HPDE6-E6E7 (cell line): ENCODE measurements around the gene SLC25A46.
"Not testable (repeated sequence)": the region's sequence is repeated elsewhere in the genome, so short reads cannot be mapped to it uniquely, and the experiment has no call there.

Experiments
- DNase-seq: peaks from one replicate; pipeline ENCODE4 v3.0.0; 2011; ENCODE audit warnings: missing footprints; ENCODE audit errors: extremely low spot score

SLC25A46 gene

DNA sequence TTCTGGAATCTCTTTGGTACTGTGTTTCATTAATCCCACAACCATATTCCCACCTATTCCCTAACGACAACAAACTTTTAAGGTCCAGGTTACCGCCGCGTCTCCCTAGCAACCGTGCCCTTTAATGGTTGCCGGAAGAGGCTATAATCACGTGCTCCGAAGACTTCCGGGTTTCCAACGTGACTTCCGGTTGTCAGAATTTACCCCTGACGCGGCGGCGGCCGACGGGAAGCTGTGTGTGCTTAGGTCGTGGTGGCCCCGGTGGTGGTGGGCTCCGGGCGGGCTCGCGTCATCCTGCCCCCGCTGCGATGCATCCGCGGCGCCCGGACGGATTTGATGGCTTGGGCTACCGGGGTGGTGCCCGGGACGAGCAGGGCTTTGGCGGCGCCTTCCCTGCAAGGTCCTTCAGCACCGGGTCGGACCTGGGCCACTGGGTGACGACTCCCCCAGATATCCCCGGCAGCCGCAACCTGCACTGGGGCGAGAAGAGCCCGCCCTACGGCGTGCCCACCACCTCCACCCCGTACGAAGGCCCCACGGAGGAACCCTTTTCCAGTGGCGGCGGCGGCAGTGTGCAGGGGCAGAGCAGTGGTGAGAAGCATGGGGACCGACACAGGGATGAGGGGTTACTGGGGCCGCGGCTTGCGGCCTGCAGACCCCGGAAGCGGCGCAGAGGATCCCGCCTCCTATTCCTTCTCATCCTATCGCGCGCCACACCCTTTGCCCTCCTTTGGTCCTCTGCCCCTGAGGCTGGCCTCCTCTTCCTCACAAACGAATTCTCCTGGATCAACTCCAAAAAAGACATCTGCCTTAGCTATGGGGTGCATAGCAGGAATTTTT lies at the start of gene SLC25A46:
Gene SLC25A46, plus strand, starts transcription at position 196 of the 840 bp plus-strand sequence. Its CDS starts 113 bp downstream, at position 309.
- DNase-seq, result peak; percentile 81

DNA sequence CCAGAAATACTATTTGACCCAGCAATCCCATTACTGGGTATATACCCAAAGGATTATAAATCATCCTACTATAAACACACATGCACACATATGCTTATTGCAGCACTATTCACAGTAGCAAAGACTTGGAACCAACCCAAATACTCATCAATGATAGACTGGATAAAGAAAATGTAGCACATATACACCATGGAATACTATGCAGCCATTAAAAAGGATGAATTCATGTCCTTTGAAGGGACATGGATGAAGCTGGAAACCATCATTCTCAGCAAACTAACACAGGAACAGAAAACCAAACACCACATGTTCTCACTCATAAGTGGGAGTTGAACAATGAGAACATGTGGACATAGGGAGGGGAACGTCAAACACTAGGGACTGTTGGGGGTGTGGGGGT lies 48.2 kb upstream of the SLC25A46 start:
- not testable (repeated sequence) for DNase-seq

DNA sequence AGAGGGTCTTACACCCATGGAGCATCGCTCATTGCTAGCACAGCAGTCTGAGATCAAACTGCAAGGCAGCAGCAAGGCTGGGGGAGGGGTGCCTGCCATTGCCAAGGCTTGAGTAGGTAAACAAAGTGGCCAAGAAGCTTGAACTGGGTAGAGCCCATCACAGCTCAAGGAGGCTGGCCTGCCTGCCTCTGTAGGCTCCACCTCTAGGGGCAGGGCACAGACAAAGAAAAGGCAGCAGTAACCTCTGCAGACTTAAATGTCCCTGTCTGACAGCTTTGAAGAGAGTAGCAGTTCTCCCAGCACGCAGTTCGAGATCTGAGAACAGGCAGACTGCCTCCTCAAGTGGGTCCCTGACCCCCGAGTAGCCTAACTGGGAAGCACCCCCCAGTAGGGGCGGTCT lies 46.1 kb upstream of the SLC25A46 start:
- DNase-seq, result not testable (repeated sequence)

DNA sequence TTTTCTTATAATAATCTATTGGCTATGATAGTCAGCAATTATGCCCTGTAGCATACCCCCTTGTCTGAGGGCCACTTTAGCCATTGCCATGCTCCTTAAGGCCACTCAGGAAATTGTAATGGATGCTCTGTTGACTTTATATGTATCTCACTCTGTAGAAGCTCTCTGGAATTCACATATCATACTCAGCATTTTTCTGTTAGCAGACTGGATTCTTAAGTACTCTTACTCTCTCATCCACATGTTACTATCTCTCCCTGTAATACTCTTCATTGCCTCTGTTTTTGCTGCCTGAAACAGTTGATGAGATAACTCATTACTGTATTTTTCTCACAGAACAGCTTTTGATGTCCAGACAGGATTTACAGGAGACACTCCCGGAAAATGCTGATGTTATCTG lies 36.5 kb upstream of the SLC25A46 start:
- no peak for DNase-seq

DNA sequence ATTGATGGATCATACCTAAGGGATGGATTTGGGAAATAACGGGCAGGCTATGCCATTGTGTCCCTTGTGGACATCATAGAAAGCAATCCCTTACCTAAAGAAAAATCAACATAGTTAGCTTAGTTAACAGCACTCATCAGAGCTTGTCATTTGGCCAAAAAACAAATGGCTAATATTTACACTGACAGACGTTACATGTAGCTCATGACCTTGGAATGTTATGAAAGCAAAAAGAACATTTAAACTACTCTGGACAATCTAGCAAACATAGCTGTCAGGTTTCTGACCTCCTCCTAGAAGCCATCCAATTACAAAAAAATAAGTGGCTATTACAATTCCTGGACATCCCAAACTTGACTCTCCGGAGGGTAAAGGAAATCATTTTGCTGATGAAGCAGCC lies 36.1 kb upstream of the SLC25A46 start:
- no peak for DNase-seq

DNA sequence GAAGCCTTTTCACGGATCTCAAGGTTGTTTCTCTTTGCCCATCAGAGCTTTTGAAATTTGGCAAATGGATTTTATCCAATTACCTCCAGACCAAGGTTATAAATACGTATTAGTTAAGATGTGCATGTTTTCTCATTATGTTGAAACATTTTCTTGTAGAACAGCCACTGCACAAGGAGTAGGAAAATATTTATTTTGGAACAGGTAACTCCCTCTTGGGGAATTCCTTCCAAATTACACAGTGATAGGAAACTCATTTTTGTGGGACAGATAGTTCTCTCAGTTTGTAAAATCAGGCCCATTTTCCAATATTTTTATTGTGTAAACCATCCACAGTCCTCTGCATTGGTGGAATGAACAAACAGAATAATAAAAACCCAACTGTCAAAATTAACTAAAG lies 35.3 kb upstream of the SLC25A46 start:
- no peak for DNase-seq

DNA sequence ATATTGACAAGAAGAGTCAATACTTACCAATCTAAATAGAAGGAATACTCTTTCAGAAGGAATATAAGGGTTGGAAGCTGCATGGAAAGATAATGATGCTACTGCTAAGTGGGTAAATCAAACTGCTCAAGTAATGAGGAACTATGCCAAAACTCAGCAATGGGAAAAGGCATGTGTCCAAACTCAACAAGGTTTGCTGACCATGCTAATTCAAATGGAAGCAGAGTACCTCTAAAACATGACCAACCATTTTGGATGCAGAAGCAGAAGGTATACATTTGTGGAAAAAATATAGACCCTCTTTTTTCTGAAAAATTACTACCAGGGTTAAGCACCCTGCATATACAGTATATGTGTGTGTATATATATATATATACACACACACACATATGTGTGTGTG lies 33.5 kb upstream of the SLC25A46 start:
- DNase-seq, result no peak

DNA sequence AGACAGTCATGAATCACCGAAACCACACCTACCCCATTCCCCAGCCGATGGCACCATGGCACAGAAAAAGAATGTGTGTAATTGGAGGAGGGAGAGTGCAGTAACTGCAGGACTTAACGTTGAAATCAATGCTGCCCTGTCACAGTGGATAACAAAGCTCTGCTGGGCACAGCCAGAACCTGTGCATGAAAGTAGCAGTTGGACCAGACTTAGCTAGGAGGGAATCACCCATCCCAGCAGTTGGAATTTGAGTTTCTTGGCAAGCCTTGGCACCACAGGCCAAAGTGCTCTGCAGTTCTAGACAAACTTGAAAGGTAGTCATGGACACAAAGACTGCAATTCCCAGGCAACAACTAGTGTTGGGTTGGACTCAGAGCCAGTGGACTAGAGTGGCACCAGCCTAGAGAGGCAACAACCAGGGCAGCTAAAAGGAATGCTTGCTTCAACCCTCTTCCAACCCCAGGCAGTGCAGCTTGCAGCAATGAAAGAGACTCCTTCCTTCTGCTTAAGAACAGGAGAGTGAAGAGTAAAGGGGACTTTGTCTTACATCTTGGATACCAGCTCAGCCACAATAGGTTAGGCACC lies 31.5 kb upstream of the SLC25A46 start:
- DNase-seq, result no peak

DNA sequence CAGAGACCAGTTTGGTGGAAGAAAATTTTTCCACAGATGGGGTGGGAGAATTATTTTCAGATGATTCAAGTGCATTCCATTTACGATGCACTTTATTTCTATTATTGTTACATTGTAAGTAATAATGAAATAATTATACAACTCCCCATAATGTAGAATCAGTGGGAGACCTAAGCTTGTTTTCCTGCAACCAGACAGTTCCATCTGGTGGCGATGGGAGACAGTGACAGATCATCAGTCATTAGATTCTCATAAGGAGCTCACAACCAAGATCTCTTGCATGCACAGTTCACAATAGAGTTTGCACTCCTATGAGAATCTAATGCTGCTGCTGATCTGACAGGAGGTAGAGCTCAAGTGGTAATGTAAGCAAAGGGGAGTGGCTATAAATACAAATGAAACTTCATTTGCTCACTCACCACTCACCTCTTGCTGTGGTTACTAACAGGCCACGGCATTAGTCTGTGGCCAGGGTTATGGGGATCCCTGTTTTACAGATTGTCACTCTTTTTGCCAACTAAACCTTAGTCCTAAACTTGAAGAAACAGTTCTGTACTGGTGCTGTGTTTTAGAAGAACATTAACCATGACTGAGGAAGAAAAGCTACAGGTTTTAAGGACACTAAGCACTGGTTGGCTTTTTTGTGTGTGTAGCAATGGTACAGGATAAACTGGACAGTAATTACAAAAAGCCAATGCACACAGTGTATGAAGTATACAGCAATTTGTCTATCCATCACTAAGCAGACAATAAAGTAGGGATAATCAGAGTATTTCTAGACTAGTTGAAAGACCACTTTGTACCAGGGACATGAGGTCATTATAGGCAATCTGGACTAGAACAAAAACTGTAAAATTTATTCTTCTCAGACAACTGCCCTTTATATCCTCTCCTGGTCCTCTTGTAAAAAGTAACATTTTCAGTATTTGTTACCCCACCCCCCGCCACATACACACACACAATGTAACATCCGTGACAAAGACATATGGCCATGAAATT lies 22.3 kb upstream of the SLC25A46 start:
- DNase-seq, result no peak

DNA sequence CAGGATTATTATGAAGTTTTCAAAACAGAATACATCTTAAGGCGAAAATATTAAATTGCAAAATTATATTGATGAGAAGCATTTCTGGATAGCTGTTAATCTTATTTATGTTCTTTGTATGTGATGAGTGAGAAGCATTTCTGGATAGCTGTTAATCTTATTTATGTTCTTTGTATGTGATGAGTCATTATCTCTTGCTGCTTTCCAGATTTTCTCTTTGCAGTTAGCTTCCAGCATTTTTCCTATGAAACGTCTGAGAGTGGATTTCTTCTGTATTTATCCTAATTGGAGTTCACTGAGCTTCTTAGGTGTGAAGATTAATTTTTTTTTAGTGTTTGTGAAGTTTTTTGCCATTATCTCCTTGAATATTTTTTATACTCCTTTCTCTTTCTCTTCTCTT lies 20.5 kb upstream of the SLC25A46 start:
- no peak for DNase-seq

DNA sequence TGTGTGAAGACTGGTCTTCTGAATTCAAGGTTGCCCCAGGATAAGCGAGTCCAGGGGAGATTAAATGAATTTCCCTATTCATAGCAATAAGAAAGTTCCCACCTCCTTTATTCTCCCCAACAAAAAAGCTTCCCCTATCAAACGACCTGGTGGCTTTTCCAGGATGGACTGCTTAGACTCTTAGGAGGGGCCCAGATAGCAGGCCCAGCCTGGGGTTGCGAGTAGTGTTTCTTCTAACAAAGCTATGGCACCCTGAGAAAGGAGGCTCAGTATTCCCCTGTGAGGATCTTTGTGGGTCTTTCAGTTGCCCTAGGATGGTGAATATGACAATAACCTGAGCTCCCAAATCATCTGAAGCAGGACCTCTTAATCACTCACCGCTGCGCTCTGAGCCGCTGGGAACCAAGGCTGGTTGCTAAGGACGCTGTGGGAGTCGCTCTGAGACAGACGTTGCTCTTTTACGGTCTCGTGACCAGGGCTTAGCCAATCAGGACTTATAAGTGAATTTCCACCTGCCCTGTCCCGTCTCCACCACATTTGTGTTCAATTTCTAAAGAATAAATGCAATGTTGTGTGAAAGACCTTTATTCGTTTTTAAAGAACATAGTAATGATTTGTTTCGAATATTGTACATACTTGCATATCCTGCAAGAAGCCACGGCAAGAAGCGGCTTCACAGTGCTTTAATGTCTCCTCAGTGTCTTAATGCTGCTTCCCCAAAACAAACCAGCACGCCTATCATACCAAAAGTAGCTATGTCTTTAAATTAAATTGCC lies 12.4 kb upstream of the SLC25A46 start, which contains the start of gene TMEM232:
Gene TMEM232, minus strand, starts transcription at position 423 of the 776 bp plus-strand sequence. CDS start 59,319 bp downstream, outside the sequence.
- peak; percentile 43 for DNase-seq

DNA sequence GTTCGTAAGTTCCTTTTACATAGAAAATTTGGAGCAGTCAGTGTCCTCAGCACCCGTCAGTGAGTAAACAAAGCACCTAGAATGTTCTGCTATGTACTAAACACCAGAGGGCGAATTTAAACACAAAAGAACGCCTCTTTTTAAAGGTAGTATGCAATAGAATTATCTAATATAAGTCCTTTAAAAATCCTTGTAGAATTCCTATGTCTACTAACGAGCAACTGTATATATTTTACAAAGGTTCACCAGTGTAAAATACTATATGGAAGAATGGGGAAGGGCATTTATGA lies 11.8 kb upstream of the SLC25A46 start:
- DNase-seq, result no peak

DNA sequence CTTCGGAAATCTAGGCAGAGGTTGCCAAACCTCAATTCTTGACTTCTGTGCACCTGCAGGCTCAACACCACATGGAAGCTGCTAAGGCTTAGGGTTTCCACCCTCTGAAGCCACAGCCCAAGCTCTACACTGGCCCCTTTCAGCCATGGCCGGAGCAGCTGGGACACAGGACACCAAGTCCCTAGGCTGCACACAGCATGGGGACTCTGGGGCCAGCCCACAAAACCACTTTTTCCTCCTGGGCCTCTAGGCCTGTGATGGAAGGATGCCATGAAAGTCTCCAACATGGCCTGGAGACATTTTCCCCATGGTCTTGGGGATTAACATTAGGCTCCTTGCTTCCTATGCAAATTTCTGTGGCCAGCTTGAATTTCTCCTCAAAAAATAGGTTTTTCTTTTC lies 7.3 kb upstream of the SLC25A46 start:
- not testable (repeated sequence) for DNase-seq

DNA sequence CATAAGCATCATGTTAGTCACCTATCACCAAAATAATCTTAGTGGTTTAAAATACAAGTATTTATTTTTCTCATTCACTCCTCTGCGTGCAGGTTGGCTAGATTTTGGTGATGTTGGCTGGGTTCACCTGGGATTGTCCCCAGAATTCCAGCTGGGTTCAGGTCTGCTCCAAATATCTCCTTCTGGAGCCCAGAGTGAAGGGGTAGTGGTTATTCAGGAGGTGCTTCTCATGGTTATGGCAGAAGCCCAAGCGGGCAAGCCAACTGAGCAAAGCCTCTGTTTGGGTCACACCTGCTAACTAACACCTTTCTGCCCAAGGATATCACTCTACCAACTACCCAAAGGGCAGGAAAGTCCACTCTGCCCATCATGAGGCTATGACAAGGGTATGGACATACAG lies 4.7 kb upstream of the SLC25A46 start:
- no peak for DNase-seq

DNA sequence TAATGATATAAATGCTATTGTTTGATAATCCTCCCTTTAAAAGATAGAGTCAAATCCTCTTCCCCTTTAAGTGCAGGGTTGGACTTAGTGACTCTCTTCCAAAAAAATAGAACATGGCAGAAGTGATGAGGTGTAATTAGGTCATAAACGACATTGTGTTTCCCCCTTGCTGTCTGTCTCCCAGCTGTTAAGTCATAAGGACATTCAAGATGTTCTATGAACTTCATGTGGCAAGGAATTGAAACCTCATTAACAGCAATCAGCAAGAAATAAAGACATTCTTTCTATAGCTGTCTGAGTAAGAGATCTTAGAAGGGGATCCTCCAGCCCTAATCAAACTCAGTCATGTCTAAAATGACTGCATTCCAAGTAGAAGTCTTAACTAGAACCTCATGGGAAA lies 3.3 kb upstream of the SLC25A46 start:
- no peak for DNase-seq

DNA sequence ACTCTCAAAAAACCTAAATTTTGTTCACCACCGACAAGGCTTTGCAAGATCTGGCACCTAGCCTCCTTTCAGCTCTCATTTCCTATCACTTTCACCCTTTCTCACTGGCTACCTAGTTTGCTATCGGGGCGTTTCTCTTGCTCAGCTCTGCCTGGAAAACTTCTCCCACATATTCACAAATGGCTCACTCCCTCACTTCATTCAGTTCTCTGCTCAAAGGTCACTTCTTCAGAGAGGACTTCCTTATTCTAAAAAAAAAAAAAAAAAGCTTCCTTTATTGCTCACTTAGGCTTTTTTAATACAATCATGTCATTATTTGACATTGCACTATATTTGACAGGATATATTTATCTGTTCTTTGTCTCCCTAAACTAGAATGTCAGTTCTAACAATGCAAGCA lies 2.1 kb upstream of the SLC25A46 start:
- no peak for DNase-seq

DNA sequence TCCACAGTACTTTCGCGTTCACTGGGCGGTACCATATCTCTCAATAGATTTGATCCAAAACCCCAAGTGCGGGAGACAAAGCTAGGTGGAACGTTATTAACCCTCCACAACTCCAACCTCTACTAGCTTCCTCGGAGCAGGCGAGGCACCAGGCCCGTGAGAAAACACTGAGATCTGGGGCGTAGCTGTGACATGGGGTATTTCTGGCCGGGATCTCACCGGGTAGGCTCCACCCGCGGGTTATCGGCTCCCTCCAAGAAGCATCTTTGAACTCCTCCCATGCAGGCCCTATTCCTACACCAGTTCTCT lies 350 bp upstream of the SLC25A46 start:
- peak; percentile 65 for DNase-seq

DNA sequence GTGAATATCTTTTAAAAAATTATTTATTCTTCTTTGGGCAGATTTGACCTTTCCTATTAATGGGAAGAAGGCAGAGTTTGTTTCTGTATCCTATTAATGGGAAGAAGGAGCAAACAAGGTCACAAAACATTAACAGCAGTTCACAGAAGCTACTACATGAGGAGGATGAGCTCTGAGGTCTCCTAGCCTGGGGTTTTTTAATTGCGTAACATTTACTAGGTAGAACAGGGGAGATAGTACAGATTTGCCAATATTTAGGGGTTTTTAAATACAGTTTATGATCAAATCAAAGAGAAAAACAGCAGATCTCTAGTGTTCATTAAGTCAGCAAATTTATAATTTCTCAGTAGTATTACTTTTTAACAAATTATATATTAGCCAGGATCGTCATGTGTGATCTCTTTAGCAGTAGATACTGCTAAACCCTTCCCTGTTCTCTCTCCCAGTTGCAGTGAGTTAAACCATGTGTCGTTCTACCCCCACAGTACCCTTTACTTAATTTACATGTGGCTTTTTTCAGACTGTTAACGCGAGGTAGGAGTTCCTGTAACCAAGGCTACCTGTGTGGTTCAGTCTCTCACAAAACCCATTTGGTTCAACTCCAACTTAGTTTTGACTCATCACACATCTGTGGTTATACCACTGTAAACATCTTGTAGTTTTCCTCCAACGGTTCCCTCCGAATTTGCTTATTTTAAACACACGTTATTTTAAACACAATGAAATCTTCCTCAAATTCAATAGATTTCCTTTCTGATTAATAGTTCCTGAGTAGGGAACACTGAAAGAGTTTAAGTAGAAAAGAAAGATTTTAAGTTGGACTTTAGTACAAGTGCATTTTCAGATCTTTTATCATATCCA lies 13.3 kb downstream of the SLC25A46 start:
- DNase-seq, result no peak

DNA sequence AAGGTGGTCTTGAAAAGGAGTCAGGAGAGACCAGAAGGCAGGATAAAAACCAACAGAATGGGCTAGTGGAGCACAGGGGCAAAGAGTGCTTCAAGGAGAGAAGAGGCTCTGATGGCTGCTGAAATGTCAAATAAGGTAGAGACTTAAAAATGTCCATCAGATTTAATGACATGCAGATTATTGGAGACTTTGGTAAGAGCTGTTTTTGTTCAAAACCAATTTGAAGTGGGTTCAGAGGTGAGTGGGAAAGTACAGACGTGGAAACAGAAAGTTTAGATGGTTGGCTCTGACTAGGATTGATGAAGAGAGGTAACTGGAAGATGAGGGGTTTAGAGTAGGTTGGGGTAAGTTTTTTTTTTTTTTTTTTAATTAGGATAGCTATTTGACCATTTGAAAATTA lies 14.1 kb downstream of the SLC25A46 start:
- DNase-seq, result no peak

DNA sequence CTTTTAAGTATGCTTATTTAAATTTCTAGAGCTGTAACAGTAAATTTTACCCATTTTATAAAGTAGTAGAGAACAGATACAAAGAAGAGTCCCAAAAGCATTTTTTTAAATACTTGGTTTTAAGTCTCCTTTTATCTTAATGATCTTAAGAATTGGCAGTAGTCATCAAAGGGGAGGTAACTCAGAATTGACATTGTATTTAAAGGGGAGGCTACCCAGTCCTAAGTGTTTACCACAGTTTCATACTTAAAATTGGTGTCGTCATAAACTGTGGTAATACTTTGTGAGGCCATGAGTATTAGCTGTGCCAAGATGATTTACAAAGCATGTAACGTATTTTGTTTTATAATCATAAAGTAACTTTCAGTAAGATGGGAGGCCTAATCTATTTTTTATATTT lies 14.8 kb downstream of the SLC25A46 start:
- DNase-seq, result no peak

DNA sequence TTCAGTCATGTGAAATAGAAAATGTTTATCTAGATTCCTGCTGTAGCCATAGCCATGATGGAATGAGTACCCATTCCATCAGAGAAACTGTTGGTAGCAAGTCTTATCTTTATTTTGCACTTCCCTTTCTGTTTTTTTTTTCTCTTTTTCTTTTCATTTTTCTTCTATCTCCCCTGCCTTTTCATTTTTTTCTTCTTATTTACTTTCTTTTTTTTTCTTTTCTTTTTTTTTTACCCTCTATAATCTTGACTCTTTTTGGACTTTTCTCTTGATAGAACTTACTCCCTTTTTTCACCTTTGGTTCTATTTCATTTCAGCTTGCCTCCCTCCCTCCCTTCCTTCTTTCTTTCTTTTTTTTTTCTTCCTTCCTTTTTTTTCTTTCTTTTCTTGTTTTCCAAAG lies 15.4 kb downstream of the SLC25A46 start:
- no peak for DNase-seq
